Astrocyte (in vitro differentiated cells and primary cell): ENCODE data around the gene BBS12. TPM values are rescaled to one million over a fixed set of nuclear protein-coding genes. Genes with fewer than 3 reads are reported as not detected.

Experiments used
- DNase-seq: peaks from one replicate; pipeline ENCODE4 v3.0.0-alpha.2; 2010; ENCODE audit warnings: low read depth
- FAIRE-seq: peaks from 2 replicates; lab custom pipeline; 2011; peaks lifted over from hg19 to GRCh38; lab: Jason Lieb, UNC
- H2AFZ ChIP-seq: 2 replicates; pipeline ENCODE4 v1.6.0; 2012; ENCODE audit warnings: low read depth, low read length, inconsistent platforms
- H3K27ac ChIP-seq: 2 replicates; pipeline ENCODE4 v1.5.1; 2011; ENCODE audit warnings: low read depth, low read length, inconsistent platforms
- H3K27me3 ChIP-seq: 2 replicates; pipeline ENCODE4 v1.6.0; 2011; ENCODE audit warnings: low read length, inconsistent platforms; ENCODE audit not compliant: insufficient read depth
- H3K36me3 ChIP-seq: 2 replicates; pipeline ENCODE4 v1.5.1; 2011; ENCODE audit warnings: low read length, inconsistent platforms; ENCODE audit not compliant: insufficient read depth
- H3K4me1 ChIP-seq: 2 replicates; pipeline ENCODE4 v1.5.1; 2011; ENCODE audit warnings: low read length, inconsistent platforms; ENCODE audit not compliant: insufficient read depth
- H3K4me2 ChIP-seq: 2 replicates; pipeline ENCODE4 v1.6.0; 2012; ENCODE audit warnings: low read length, inconsistent platforms
- H3K4me3 ChIP-seq: 2 replicates; pipeline ENCODE4 v1.5.1; 2011; ENCODE audit warnings: low read depth, mild to moderate bottlenecking, low read length, inconsistent platforms; ENCODE audit not compliant: insufficient read depth
- H3K79me2 ChIP-seq: 2 replicates; pipeline ENCODE4 v1.6.0; 2012; ENCODE audit warnings: mild to moderate bottlenecking, low read length, inconsistent platforms; ENCODE audit not compliant: insufficient read depth
- H3K9ac ChIP-seq: 2 replicates; pipeline ENCODE4 v1.6.0; 2012; ENCODE audit warnings: mild to moderate bottlenecking, low read length, inconsistent platforms
- H3K9me3 ChIP-seq: 2 replicates; pipeline ENCODE4 v1.5.1; 2012; ENCODE audit warnings: low read depth, mild to moderate bottlenecking, low read length, inconsistent platforms; ENCODE audit not compliant: insufficient read depth
- H4K20me1 ChIP-seq: 2 replicates; pipeline ENCODE4 v1.6.0; 2012; ENCODE audit warnings: low read length, inconsistent platforms; ENCODE audit not compliant: insufficient read depth
- H3K27ac Mint-ChIP-seq: one replicate; pipeline ENCODE4 v1.8.0; 2021; ENCODE audit warnings: mild to moderate bottlenecking, mixed read lengths; ENCODE audit not compliant: unreplicated experiment
- H3K27me3 Mint-ChIP-seq: one replicate; pipeline ENCODE4 v1.8.0; 2021; ENCODE audit warnings: low read depth, mixed read lengths; ENCODE audit not compliant: unreplicated experiment
- H3K36me3 Mint-ChIP-seq: one replicate; pipeline ENCODE4 v1.8.0; 2021; ENCODE audit warnings: low read depth, mixed read lengths; ENCODE audit not compliant: unreplicated experiment
- H3K4me1 Mint-ChIP-seq: one replicate; pipeline ENCODE4 v1.8.0; 2021; ENCODE audit warnings: low read depth, mixed read lengths; ENCODE audit not compliant: unreplicated experiment
- H3K4me3 Mint-ChIP-seq: one replicate; pipeline ENCODE4 v1.8.0; 2021; ENCODE audit warnings: mild to moderate bottlenecking, moderate library complexity, mixed read lengths; ENCODE audit not compliant: unreplicated experiment
- H3K9me3 Mint-ChIP-seq: one replicate; pipeline ENCODE4 v1.8.0; 2021; ENCODE audit warnings: mild to moderate bottlenecking, mixed read lengths; ENCODE audit not compliant: unreplicated experiment
- EZH2 ChIP-seq: IDR thresholded peaks from 2 replicates; pipeline ENCODE4 v1.6.1; 2012; ENCODE audit warnings: mild to moderate bottlenecking, low read length, inconsistent platforms; ENCODE audit not compliant: insufficient read depth
- total RNA-seq: library from RNA; stranded (reverse); gene quantifications from 2 replicates; pipeline ENCODE4 v1.2.1, GENCODE V29; 2021
- TF ChIP-seq, protein P1 (sequence below): IDR thresholded peaks from 2 replicates; pipeline ENCODE4 v1.5.1; 2011; ENCODE audit warnings: low read depth, mild to moderate bottlenecking, inconsistent platforms, low read length, moderate library complexity; ENCODE audit not compliant: insufficient read depth

Gene BBS12
- total RNA-seq, 1 donor from 2014 or later, result 4.7 TPM

DNA sequence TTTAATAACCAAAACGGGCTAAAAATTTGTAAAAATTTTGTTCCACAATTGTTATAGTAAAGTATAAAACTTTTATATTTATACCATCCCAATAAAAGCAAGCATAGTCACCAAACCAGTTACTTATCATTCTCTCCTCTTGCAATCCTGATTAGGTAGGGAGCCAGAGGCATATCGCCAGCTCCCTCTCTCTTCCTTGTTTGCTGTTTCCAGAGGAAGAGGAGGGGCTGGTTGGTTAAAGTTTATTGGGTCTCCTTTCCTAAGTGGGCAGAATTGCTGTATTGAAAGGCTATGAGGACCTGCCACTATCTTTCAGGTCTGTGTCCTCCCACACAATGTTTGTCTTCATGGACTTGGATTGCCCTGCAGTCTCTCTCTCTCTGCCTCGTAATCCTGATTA, 29.6 kb upstream of the BBS12 start:
- Histone ChIP-seq H3K79me2 (no peaks in the 10 kb centered on the region), H3K9ac (no peak overlapping the region), H3K27me3 (no peaks in the 10 kb centered on the region), H3K36me3 (no peaks in the 10 kb centered on the region), H2AFZ (no peak overlapping the region), H3K9me3 (no peaks in the 10 kb centered on the region), H3K27ac (no peak overlapping the region), H3K4me3 (no peak overlapping the region), H3K4me1 (no peaks in the 10 kb centered on the region), H4K20me1 (no peaks in the 10 kb centered on the region), H3K4me2 (no peak overlapping the region)
- Mint-ChIP-seq H3K4me1 (peaks cover 4% of the 10 kb centered on the region), H3K9me3 (no peaks in the 10 kb centered on the region), H3K27ac (no peak overlapping the region), H3K27me3 (no peaks in the 10 kb centered on the region), H3K4me3 (no peak overlapping the region), H3K36me3 (no peaks in the 10 kb centered on the region)
- no peak for DNase-seq
- no peak for FAIRE-seq
- TF ChIP-seq EZH2, result no peak
- TF ChIP-seq, protein P1, sequence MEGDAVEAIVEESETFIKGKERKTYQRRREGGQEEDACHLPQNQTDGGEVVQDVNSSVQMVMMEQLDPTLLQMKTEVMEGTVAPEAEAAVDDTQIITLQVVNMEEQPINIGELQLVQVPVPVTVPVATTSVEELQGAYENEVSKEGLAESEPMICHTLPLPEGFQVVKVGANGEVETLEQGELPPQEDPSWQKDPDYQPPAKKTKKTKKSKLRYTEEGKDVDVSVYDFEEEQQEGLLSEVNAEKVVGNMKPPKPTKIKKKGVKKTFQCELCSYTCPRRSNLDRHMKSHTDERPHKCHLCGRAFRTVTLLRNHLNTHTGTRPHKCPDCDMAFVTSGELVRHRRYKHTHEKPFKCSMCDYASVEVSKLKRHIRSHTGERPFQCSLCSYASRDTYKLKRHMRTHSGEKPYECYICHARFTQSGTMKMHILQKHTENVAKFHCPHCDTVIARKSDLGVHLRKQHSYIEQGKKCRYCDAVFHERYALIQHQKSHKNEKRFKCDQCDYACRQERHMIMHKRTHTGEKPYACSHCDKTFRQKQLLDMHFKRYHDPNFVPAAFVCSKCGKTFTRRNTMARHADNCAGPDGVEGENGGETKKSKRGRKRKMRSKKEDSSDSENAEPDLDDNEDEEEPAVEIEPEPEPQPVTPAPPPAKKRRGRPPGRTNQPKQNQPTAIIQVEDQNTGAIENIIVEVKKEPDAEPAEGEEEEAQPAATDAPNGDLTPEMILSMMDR, result no peak

DNA sequence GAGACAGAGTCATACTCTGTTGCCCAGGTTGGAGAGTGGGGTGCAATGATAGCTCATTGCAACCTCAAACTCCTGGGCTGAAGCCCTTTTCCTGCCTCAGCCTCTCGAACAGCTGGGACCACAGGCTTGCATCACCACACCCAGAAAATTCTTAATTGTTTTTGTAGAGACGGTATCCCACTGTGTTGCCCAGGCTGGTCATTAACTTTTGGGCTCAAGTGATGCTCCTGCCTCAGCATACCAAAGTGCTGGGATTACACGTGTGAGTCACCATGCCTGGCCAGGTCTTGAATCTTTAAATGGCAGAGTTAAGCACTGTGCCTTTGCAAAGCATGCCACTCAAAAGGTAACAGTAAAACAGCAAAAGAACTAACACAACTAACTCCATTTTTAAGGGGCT, 28.6 kb upstream of the BBS12 start:
- Histone ChIP-seq H3K4me3 (no peak overlapping the region), H3K9ac (no peak overlapping the region), H3K36me3 (no peaks in the 10 kb centered on the region), H3K79me2 (no peaks in the 10 kb centered on the region), H4K20me1 (no peaks in the 10 kb centered on the region), H3K9me3 (no peaks in the 10 kb centered on the region), H3K4me2 (no peak overlapping the region), H3K4me1 (no peaks in the 10 kb centered on the region), H3K27ac (no peak overlapping the region), H3K27me3 (no peaks in the 10 kb centered on the region), H2AFZ (no peak overlapping the region)
- DNase-seq (no peak), FAIRE-seq (no peak)
- no peak for TF ChIP-seq EZH2
- TF ChIP-seq, protein P1, result no peak
- Mint-ChIP-seq H3K27ac (no peak overlapping the region), H3K4me3 (no peak overlapping the region), H3K36me3 (no peaks in the 10 kb centered on the region), H3K4me1 (peaks cover 4% of the 10 kb centered on the region), H3K27me3 (no peaks in the 10 kb centered on the region), H3K9me3 (no peaks in the 10 kb centered on the region)

DNA sequence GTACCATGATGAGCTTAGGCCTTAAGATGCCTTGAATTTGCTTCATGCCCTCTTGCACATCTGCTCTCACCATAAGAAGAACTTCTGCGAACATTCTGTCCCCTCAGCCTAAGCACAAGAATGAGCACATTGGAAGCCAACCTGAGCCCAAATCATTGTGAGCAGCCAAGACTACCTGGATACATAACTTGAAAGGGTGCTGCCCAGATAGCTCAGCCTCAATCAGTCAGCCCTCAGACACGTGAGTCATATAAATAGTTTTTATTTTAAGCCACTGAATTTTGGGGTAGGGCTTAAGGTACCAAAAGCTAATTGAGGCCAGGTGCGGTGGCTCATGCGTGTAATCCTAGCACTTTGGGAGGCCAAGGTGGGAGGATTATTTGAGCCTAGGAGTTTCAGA, 27.5 kb upstream of the BBS12 start:
- no peaks in the 10 kb centered on the region for H3K79me2 ChIP-seq
- DNase-seq, result no peak
- Mint-ChIP-seq H3K9me3 (no peaks in the 10 kb centered on the region), H3K4me3 (no peak overlapping the region), H3K4me1 (peaks cover 2% of the 10 kb centered on the region), H3K36me3 (no peaks in the 10 kb centered on the region), H3K27me3 (no peaks in the 10 kb centered on the region), H3K27ac (no peak overlapping the region)
- H3K27me3 ChIP-seq, result no peaks in the 10 kb centered on the region
- H2AFZ ChIP-seq, result no peak overlapping the region
- H3K9ac ChIP-seq, result no peak overlapping the region
- H3K36me3 ChIP-seq, result no peaks in the 10 kb centered on the region
- no peak for TF ChIP-seq EZH2
- TF ChIP-seq, protein P1, result no peak
- no peaks in the 10 kb centered on the region for H4K20me1 ChIP-seq
- H3K4me3 ChIP-seq, result no peak overlapping the region
- no peak overlapping the region for H3K27ac ChIP-seq
- H3K4me2 ChIP-seq, result no peak overlapping the region
- no peaks in the 10 kb centered on the region for H3K4me1 ChIP-seq
- no peak for FAIRE-seq
- H3K9me3 ChIP-seq, result no peaks in the 10 kb centered on the region
